HG02759 (cell line): ENCODE measurements around the gene TMSB10.
"Not testable (repeated sequence)": the region's sequence is repeated elsewhere in the genome, so short reads cannot be mapped to it uniquely, and the experiment has no call there.

Source experiments
- ATAC-seq: cut with Tn5 transposase; IDR thresholded peaks from one replicate; pipeline ENCODE4 v1.9.1; 2021; ENCODE audit warnings: mild to moderate bottlenecking, moderate library complexity; ENCODE audit not compliant: unreplicated experiment

Gene TMSB10

DNA sequence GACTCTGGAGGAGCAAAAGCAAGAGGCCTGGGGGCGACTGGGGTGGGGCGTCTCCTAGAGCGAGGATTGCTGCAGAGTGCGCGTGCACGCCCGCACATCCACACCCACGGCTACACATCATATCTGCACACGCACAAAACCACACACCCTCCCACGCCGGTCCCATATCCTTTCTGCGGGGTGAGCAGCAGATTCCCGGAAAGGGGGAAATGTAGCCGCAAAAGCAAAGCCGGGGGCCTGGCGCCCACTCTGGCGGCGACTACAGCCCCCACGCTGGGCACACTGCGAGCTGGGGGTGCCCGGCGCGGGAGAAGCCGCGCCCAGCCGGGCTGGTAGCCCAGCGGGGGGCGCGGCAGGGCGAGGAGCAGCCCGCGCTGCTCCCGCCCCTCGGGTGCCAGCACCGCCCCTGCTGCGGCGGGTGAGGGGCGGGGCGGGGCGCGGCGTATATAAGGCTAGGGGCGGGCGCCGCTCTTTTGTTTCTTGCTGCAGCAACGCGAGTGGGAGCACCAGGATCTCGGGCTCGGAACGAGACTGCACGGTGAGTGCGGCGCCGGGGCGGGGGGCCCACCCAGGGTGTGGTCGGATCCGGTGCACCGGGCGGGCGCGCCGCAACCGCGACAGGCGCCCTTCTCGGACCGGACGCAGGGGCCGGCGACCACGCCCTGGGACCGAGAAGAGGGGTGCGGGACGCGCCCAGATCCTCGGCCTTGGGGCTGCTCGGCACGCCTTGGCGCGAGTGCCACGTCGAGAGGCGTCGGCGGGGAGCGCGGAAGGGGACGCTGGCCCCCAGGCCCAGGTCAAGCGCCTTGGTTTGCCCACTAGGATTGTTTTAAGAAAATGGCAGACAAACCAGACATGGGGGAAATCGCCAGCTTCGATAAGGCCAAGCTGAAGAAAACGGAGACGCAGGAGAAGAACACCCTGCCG, at the start of gene TMSB10:
TSS of gene TMSB10 (plus strand) at position 476 of the 927 bp plus-strand sequence.
- peak; percentile 79 for ATAC-seq

DNA sequence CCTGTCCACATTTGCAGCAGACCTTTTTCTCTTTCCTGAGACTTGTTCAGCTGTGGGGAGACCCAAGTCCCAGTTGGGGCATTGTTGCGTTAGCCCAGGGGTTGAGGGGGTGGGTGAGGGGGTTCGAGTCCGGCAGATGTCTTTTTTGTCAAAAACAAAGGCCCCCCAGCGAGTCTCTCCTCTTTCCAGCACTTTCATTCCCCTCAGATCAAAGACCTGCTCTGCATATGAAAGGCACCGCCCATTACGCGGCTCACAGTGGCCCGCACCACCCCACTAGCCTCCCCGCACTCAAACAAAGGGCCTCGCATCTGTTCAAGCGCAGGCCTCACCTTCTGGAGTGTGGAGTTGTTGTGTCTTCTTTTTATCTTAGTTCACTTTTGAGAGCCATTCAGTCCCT, 49.7 kb upstream of the TMSB10 start:
- no peak for ATAC-seq

DNA sequence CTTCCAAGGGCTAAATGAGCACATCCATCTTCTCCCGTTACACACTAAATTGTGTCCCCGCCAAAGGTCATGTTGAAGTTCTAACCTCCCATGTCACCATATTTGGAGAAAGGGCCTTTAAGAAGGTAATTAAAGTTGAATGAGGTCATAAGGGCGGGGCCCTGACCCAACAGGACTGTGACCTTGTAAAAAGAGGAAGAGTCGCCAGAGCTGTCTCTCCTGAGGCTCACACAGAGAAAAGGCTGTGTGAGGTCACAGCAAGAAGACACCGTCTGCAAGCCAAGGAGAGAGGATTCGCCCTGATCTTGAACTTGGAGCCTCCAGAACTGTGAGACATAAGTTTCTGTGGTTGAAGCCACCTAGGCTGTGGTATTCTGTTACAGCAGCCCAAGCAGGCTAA, 48.7 kb upstream of the TMSB10 start:
- ATAC-seq = peak; percentile 64

DNA sequence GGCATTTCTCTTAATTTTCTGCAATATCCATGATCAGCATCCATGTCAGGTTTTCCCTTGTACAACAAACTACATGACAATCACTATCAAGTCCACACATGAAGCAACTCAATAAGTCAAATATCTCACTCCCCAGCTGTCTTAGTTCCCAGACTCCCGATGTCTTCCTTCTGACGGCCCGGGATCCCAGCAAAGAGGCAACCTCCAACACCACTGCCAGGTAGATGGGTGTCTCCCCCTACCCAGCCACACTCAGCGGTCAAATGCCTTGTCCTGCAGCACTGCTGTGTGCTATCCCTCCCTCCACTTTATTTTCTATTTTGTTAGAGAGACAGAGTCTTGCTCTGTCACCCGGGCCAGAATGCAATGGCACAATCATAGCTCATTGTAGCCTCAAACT, 47.9 kb upstream of the TMSB10 start:
- no peak for ATAC-seq

DNA sequence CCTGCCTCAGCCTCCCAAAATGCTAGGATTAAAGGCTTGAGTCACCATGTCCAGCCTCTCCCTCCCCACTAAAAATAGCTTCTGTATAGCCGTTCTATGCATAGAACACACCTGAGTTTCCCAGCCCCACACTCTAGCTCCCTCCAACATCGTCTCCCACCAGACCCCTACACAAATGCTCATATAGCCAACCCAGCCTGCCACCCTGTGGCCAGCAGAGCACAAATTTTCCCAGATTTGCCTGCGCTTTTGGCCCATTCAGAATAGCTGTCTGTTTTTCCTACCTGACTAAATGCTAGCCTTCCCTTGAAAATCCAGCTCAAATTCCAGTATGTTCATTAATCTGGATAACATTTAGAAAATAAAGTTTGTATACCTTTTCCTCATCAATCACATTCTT, 47.3 kb upstream of the TMSB10 start:
- ATAC-seq = no peak

DNA sequence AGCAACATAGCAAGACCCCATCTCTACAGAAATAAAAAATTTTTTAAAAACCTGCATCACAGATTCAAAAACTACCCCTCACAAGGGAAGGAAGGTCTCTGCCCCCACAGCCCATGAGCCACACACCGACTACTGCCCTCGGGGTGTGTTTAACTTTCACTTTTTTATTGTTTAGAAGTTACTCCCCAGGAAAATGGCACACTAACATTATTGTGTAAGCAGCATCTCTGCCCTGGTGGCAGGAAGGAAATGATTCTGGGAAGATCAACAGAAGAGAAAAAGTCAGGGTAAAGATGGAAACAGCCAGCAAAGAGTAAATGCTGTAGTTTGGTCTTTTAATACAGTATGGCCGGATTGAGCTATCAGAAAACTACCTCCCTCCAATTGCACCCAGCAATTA, 46.5 kb upstream of the TMSB10 start:
- no peak for ATAC-seq

DNA sequence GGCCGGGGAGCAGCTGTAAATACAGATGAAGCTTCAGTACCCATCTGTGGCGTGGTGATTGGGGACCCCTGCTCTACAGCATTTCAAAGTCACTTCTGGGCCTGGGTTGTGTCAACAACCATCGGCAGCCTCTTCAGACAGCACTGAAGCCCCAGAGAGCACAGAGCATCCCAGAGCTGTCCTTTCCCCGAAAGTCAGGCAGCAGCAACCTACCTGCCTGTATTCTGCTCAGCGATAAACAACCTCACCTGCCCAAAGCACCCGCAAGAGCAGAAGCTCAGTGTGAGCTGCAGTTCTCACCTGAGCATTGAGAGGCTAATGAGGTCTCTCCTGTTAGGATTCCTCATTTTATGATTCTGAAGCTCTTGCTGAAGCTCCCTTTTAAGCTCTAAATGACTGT, 43.9 kb upstream of the TMSB10 start:
- no peak for ATAC-seq

DNA sequence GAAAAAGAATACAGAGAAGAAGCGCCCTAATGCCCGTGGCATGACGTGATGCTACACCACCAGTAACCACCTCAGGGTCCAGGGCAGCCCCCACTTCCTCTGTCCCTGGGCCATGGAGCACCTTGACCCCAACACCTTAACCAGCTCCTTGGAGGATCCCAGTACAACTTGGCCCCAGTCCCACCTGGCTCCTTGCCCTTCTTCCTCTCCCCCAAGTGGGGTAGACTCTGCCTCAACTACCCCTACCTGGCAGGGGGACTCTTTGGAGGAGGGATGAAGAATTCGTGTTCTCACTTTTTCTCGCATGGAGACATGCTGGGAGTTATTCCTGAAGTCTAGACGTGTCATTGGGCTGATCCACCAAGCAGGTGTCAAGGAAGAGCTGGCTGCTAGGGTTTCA, 43.5 kb upstream of the TMSB10 start:
- no peak for ATAC-seq

DNA sequence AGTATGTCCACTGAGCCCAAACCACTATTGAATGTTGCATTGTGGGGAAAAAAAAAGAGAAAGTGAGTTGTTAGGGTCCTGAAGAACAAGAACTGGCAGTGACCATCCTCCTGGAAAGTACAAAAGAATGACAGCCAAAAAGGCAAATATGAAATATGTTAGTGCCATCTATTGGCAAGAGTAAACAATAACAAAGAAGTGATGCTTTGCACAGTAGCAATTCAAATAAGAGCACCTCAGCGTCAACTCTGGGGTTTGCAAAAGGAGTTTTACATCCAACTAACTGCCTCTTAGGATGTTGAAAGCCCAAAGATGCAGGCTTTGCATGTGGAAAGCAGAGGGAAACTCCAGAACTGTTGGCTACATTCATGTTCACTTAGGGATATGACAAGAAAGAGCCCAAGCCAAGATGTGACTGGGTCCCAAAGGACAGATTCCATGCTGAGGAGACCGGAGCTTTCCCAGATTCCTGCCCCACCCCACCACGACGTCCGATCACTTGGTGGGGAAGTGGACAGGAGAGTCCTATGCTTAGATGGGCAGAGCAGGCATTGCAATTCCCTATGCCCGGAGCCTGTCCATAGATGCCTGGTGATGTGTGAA, 40.2 kb upstream of the TMSB10 start:
- ATAC-seq = peak; percentile 67

DNA sequence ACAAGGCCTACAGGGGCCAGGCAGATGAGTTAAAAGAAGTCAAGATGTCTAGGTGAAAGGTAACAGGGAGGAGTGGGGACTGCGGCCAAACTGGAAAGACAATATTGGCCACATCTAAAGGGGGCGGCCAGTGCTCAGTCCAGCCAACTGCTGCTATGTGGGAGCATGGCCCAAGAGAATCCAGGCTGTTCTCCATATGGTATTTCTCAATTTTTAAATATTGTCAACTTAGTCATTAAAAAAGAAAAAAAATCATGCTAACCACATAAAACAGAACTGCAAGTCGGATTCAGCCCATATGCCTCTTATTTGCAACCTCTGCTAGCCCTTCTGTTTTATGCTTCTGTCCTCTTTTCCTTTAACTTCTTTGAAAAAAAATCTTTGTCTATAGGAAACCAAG, 39.3 kb upstream of the TMSB10 start:
- no peak for ATAC-seq

DNA sequence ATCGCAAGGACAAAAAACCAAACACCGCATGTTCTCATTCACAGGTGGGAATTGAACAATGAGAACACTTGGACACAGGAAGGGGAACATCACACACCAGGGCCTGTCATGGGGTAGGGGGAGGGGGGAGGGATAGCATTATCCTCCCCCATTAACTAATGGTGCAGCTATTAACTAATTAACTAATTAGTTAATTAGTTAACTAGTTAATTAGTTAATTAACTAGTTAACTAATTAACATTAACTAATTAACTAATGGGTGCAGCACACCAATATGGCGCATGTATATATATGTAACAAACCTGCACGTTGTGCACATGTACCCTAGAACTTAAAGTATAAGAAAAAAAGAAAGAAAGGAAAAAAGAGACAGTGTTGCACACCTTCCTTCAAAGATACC, 37.1 kb upstream of the TMSB10 start:
- not testable (repeated sequence) for ATAC-seq

DNA sequence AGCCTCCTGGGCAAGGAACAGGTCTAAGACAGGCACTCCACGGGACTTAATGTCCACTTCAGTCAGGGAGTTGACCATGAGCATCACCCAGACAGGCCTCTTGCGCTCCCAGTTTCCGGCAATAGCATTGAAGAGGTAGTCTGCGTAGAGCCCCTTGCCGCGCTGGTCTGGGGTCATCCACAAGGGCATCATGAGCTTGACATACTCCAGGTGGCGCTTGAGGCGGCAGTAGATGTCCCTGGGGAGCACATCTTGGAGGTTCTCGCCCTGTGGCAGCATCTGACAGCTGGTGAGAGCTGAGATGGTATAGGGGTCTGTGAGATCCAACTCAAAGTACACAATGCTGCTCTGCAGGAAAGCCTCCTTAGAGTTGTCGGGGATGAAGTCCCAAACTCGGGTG, 35.1 kb upstream of the TMSB10 start:
- peak; percentile 49 for ATAC-seq

DNA sequence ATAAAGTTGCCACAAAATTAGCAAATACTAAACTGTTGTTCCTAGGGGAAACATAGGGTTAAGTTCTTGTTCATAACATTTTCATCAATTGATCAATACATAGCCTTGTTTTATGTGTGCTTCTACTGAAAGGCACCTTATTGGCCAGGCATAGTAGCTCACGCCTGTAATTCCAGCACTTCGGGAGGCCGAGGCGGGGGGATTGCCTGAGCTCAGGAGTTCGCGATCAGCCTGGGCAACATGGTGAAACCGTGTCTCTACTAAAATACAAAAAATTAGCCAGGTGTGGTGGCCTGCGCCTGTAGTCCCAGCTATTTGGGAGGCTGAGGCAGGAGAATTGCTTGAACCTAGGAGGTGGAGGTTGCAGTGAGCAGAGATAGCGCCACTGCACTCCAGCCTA, 32.8 kb upstream of the TMSB10 start:
- ATAC-seq = not testable (repeated sequence)

DNA sequence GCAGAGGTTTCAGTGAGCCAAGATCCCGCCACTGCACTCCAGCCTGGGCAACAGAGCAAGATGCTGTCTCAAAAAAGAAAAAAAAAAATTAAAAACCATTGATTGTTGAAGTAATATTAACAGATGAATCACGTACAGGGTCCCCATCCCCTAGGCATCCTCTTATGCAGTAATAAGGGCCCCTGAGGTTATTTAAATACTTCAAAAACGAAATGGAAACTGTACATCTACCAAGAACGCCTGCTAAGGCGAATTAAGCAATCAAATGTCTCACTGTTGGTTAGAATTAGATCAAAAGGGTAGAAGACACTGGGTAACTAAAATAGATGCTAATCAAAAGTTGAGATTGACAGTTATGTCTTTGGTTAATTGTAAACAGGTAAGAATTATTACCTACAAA, 32.1 kb upstream of the TMSB10 start:
- ATAC-seq = no peak

DNA sequence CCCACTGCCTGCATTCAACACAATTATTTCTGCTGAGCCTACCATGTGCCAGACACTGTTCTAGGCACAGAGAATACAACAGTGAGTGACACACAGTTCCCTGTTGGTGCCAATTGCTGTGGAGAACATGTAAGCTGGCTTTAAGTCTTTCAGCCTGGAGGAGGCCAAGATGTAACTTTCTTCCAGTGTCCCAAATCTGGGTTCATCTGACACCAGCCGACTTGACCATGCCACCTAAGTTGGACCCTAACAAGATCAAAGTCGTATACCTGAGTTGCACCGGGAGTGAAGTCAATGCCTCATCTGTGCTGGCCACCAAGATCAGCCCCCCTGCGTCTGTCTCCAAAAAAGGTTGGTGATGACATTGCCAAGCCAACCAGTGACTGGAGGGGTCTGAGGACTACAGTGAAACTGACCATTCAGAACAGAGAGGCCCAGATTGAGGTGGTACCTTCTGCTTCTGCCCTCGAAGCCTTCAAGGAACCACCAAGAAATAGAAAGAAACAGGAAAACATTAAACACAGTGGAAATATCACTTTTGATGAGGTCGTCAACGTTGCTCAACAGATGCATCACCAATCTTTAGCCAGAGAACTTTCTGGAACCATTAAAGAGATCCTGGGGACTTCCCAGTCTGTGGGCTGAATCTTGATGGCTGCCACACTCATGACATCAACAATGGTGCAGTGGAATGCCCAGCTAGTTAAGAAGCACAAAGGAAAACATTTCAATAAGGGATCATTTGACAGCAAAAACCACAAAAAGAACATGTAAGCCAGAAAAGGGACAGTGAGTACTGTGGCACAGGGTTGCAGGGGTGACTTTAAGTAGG, 30.9 kb upstream of the TMSB10 start:
- no peak for ATAC-seq

DNA sequence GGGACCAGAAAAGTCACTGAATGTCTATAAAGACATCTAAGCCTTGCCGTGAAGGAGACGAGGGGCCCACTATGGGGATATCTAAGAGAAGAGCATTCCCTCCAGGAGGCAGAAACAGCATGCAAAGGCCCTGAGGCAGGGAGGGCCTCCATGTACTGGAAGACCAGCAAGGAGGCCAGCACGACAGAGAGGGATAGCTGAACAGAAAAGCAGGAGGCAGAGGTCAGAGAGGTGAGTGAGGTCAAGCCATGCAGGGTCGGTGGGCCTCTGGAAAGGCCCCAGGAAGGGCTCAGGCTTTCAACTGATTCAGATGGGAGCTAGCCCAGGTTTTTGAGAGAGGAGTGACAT, 30.3 kb upstream of the TMSB10 start:
- no peak for ATAC-seq

DNA sequence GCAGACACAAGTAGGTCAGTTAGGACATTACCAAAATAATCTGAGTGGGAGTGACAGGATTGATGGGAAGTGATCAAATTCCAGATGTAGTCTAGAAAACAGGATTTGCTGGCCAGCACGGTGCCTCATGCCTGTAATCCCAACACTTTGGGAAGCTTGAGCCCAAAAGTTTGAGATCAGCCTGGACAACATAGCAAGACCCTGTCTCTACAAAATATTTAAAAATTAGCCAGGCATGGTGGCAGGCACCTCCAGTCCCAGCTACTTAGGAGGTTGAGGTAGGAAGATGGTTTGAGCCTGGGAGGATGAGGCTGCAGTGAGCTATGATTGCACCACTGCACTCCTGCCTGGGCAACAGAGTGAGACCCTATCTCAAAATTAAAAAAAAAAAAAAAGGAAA, 29.8 kb upstream of the TMSB10 start:
- not testable (repeated sequence) for ATAC-seq

DNA sequence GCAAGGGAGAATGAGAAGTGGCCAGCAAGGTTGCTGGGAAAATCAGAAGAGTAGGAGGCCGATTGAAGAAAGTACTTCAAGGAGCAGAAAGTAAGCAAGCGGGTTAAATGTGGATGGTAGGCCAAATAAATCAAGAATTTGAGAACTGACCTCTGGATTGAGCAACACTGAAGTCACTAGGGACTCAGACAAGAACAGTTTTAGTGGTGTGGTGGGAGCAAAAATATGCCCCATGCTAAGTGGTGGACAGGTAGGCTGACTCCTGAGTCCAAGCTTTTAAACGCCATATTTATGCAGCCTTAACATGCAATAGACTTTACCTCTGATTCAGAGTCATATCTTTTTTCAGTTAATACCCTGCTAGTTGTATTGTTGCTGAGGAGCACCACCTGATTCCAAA, 29.1 kb upstream of the TMSB10 start:
- ATAC-seq = no peak

DNA sequence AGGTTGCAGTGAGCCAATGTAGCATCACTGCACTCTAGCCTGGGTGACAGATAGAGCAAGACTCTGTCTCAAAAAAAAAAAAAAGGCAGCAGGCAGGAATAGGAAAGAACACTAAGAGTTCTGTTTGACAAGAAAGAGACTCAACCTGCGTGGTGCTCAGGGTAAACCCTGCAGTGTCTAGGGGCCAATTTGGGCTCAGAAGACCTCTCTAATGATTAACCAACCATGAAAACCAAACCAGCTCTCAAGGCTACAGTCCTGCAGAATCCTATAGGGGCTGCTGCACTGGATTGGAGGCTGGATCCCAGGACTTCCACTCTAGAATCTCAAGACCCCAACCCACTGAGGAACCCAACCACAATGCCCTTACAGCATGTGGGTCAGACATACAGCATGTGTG, 27.0 kb upstream of the TMSB10 start:
- peak; percentile 33 for ATAC-seq

DNA sequence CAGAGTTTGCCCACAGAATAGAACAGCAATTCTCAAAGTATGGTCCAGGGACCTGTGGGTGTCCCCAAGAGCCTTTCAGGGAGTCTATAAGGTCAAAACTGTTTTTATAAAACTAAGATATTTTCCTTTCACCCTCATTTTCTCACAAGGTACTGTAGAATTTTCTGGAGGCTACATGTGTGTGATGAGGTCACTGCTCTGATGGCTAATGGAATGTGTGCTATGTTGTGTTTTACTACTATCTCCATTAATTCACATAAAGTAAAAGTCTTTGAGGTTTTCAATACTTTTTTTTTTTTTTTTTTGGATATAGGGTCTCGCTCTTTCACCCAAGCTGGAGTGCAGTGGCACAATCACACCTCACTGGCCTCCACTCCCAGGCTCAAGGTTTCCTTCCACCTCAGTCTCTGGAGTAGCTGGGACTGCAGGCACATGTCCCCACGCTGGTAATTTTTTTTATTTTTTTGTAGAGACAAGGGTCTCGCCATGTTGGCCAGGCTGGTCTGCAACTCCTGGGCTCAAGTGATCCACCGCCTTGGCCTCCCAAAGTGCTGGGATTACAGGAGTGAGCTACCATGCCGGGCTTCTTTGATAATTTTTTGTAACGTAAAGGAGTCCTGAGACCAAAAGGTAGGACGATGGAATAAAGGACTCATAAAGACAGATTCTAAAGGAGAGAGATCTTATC, 26.4 kb upstream of the TMSB10 start:
- ATAC-seq = no peak
